ENCODE measurements around the gene FARP1. TPM values are rescaled to one million over a fixed set of nuclear protein-coding genes. Genes with fewer than 3 reads are reported as not detected.

FARP1 gene
- total RNA-seq, 1 experiment from 2014 or later: 96.6 TPM

DNA sequence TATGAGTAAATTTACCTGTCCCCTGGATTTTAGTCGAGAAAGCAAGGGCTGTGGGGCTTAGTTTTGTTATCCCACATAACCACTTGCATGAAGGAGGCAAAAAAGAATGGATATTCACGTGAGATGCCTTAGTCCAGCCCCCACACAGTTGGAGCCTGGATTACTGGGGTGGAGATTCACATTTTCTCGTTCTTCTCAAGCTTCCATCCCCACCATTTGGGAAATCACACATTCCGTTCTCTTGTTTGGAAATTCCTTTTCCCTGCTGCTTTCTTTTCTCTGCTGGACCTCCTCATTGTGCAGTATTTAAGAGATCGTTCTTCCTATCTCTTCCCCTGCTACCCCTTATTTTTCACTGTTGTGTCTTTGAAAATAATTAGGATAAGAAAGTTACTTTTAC lies 45.1 kb upstream of the FARP1 start (continued):
- no peak for TF ChIP-seq ATF3 (CRISPR knock-in tag; conservative IDR thresholded peaks at IDR 0.05)
- TF ChIP-seq, protein P1, sequence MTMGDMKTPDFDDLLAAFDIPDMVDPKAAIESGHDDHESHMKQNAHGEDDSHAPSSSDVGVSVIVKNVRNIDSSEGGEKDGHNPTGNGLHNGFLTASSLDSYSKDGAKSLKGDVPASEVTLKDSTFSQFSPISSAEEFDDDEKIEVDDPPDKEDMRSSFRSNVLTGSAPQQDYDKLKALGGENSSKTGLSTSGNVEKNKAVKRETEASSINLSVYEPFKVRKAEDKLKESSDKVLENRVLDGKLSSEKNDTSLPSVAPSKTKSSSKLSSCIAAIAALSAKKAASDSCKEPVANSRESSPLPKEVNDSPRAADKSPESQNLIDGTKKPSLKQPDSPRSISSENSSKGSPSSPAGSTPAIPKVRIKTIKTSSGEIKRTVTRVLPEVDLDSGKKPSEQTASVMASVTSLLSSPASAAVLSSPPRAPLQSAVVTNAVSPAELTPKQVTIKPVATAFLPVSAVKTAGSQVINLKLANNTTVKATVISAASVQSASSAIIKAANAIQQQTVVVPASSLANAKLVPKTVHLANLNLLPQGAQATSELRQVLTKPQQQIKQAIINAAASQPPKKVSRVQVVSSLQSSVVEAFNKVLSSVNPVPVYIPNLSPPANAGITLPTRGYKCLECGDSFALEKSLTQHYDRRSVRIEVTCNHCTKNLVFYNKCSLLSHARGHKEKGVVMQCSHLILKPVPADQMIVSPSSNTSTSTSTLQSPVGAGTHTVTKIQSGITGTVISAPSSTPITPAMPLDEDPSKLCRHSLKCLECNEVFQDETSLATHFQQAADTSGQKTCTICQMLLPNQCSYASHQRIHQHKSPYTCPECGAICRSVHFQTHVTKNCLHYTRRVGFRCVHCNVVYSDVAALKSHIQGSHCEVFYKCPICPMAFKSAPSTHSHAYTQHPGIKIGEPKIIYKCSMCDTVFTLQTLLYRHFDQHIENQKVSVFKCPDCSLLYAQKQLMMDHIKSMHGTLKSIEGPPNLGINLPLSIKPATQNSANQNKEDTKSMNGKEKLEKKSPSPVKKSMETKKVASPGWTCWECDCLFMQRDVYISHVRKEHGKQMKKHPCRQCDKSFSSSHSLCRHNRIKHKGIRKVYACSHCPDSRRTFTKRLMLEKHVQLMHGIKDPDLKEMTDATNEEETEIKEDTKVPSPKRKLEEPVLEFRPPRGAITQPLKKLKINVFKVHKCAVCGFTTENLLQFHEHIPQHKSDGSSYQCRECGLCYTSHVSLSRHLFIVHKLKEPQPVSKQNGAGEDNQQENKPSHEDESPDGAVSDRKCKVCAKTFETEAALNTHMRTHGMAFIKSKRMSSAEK (CRISPR knock-in tag; IDR thresholded peaks at IDR 0.05; ENCODE audit: borderline replicate concordance): no peak

- Mint-ChIP-seq H3K36me3 (peaks cover 23% of the 10 kb centered on the region), H3K27me3 (ENCODE audit: low read depth) (peaks cover 6% of the 10 kb centered on the region; the same call in 1 of the 2 replicates), H3K9me3 (peaks cover 30% of the 10 kb centered on the region), H3K4me3 (no peak overlapping the region), H3K27ac (no peak overlapping the region), H3K4me1 (peaks cover 9% of the 10 kb centered on the region)
- ChIA-PET POLR2A (no interaction called here), CTCF (no interaction called here)
- no peak for ATAC-seq
- TF ChIP-seq ZNF263 (CRISPR knock-in tag; IDR thresholded peaks at IDR 0.05; ENCODE audit: low read depth) (no peak), ESRRA (CRISPR knock-in tag; IDR thresholded peaks at IDR 0.05; ENCODE audit: borderline replicate concordance) (no peak), NFYB (CRISPR knock-in tag; conservative IDR thresholded peaks at IDR 0.05; ENCODE audit: low read depth) (no peak), NR3C1 (CRISPR knock-in tag; conservative IDR thresholded peaks at IDR 0.05; ENCODE audit: low read depth) (no peak), EMX1 (CRISPR knock-in tag; IDR thresholded peaks at IDR 0.05) (no peak), GABPB1 (CRISPR knock-in tag; IDR thresholded peaks at IDR 0.05) (no peak), ATF1 (CRISPR knock-in tag; IDR thresholded peaks at IDR 0.05) (no peak), ATF3 (CRISPR knock-in tag; conservative IDR thresholded peaks at IDR 0.05) (no peak), RELA (CRISPR knock-in tag; IDR thresholded peaks at IDR 0.05; ENCODE audit: borderline replicate concordance) (no peak), SOX15 (CRISPR knock-in tag; IDR thresholded peaks at IDR 0.05) (no peak), GRHL2 (CRISPR knock-in tag; IDR thresholded peaks at IDR 0.05; ENCODE audit: insufficient replicate concordance, severe bottlenecking) (no peak), ETV6 (CRISPR knock-in tag; IDR thresholded peaks at IDR 0.05) (no peak), RORB (CRISPR knock-in tag; IDR thresholded peaks at IDR 0.05) (no peak), CBFB (CRISPR knock-in tag; IDR thresholded peaks at IDR 0.05; ENCODE audit: low read depth) (no peak), HMGXB4 (CRISPR knock-in tag; IDR thresholded peaks at IDR 0.05) (no peak)
- TF ChIP-seq, protein P2, sequence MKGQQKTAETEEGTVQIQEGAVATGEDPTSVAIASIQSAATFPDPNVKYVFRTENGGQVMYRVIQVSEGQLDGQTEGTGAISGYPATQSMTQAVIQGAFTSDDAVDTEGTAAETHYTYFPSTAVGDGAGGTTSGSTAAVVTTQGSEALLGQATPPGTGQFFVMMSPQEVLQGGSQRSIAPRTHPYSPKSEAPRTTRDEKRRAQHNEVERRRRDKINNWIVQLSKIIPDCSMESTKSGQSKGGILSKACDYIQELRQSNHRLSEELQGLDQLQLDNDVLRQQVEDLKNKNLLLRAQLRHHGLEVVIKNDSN (CRISPR knock-in tag; IDR thresholded peaks at IDR 0.05): no peak
- TF ChIP-seq, protein P3, sequence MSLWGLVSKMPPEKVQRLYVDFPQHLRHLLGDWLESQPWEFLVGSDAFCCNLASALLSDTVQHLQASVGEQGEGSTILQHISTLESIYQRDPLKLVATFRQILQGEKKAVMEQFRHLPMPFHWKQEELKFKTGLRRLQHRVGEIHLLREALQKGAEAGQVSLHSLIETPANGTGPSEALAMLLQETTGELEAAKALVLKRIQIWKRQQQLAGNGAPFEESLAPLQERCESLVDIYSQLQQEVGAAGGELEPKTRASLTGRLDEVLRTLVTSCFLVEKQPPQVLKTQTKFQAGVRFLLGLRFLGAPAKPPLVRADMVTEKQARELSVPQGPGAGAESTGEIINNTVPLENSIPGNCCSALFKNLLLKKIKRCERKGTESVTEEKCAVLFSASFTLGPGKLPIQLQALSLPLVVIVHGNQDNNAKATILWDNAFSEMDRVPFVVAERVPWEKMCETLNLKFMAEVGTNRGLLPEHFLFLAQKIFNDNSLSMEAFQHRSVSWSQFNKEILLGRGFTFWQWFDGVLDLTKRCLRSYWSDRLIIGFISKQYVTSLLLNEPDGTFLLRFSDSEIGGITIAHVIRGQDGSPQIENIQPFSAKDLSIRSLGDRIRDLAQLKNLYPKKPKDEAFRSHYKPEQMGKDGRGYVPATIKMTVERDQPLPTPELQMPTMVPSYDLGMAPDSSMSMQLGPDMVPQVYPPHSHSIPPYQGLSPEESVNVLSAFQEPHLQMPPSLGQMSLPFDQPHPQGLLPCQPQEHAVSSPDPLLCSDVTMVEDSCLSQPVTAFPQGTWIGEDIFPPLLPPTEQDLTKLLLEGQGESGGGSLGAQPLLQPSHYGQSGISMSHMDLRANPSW (CRISPR knock-in tag; conservative IDR thresholded peaks at IDR 0.05; ENCODE audit: low read depth): no peak
- TF ChIP-seq, protein P4, sequence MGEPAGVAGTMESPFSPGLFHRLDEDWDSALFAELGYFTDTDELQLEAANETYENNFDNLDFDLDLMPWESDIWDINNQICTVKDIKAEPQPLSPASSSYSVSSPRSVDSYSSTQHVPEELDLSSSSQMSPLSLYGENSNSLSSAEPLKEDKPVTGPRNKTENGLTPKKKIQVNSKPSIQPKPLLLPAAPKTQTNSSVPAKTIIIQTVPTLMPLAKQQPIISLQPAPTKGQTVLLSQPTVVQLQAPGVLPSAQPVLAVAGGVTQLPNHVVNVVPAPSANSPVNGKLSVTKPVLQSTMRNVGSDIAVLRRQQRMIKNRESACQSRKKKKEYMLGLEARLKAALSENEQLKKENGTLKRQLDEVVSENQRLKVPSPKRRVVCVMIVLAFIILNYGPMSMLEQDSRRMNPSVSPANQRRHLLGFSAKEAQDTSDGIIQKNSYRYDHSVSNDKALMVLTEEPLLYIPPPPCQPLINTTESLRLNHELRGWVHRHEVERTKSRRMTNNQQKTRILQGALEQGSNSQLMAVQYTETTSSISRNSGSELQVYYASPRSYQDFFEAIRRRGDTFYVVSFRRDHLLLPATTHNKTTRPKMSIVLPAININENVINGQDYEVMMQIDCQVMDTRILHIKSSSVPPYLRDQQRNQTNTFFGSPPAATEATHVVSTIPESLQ (CRISPR knock-in tag; IDR thresholded peaks at IDR 0.05): no peak
- DNase-seq (ENCODE audit: low spot score): no peak
Observed at GRCh38 chr13:98098516-98098915, 44.4 kb upstream of the FARP1 start.

Data from WTC11 (cell line).